ENCODE data around the gene GYS1.

Gene GYS1

DNA sequence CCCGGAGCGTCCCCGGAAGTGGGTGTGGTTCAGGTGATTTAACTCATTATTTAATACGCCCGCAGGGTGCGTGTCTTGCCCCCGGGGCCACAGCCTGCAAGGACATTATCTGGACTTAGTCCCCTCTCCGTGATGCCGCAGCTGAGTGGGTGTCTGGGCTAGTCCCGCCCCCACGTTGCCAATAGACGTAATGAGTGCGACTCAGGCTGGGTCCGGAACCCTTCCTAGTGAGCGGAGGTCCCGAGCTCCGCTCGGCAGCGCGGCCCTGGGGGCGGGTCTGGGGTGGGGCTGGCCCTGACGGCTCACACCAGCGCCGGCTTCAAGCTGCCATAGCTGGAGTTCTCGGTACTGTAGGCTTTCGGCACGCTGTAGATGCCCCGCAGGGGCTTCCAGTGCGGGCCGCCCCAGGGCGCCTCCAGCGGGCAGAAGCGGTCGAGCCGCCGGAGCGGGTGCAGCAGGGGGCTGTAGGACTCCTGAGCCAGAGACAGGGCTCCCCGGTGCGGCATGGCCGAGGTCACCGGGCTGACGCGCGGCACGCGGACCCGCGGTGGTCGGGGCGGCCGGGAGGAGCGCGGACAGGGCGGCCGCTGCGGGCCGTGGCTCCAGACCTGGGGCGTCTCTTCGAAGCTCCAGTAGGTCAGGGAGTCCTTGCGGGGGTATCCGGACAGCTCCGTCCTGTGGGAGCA is 24.7 kb upstream of the GYS1 start:
- no peak for DNase-seq

DNA sequence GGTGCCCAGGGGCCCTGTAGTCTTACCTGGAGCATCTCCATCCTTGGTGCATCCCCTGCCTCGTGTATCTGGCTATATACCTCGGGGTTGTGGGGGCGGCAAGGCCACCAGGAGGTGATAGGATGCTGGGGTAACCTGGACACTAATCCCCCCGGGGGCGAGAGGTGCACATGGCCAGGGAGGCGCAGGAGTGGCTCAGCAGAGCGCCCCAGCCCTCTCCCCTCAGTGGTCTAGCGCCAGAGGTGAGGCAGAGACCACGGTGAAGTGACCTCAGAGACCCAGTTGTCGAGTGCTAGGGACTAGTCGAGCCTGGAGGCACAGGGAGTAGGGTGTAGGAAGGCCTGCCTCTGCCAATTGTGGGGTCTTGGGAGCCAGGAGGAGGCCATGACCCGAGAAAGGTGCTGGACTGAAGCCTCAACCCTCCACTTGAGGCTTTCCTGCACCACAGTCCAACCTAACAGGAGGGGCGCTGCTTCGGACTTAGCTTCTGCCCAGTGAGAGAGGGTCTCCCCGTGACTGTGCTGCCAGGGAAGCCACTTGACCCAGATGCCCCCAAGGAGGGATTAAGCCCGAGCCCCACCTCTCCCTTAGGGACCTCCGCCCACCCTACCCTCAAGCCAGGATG is 24.0 kb upstream of the GYS1 start, which contains the start of gene LHB:
LHB (minus strand) TSS at position 51 of the 625 bp plus-strand sequence; CDS start at position 41, 10 bp downstream.
- no peak for DNase-seq

DNA sequence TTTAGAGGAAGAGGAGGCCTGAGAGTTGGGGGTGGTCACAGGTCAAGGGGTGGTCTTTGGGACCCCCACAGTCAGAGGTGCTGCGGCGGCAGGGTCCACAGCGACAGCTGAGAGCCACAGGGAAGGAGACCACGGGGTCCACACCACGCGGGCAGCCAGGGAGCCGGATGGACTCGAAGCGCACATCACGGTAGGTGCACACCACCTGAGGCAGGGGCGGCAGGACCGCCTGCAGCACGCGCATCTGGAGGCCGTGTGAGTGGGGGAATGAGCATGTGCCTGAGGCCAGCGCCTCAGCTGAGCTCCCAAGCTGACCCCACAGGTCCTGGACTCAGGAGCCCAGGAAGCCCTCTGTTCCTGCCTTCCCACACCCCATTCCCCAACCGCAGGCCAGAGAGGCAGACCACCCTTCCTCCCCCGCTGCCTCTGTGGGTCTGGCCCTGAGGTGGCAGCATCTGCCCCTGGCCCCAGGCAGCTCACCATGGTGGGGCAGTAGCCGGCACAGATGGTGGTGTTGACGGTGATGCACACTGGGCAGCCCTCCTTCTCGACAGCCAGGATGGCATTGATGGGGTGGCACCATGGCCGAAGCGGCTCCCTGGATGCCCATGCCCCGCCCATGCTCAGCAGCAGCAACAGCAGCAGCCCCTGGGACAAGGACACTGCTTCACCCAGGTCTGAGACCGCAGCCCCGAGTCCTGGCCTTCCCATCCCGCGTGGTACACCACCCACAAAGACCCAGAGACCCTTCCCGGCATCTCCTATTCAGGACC is 23.1 kb upstream of the GYS1 start:
- DNase-seq = no peak

DNA sequence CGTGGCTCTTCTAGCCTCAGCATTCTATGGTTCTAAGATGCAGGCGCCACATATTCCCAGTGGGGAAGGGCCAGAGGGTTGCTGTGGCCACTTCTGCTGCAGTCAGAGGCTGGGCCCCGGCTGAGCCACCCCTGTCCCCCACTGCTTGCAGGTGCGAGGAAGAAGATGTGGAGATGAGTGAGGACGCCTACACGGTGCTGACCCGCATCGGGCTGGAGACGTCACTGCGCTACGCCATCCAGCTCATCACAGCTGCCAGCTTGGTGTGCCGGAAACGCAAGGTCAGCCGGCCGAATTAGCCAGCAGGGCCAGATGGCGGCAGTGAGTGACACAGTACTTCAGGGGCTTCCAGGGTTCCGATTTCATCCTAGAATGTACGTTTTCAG is 21.8 kb upstream of the GYS1 start:
- no peak for DNase-seq

DNA sequence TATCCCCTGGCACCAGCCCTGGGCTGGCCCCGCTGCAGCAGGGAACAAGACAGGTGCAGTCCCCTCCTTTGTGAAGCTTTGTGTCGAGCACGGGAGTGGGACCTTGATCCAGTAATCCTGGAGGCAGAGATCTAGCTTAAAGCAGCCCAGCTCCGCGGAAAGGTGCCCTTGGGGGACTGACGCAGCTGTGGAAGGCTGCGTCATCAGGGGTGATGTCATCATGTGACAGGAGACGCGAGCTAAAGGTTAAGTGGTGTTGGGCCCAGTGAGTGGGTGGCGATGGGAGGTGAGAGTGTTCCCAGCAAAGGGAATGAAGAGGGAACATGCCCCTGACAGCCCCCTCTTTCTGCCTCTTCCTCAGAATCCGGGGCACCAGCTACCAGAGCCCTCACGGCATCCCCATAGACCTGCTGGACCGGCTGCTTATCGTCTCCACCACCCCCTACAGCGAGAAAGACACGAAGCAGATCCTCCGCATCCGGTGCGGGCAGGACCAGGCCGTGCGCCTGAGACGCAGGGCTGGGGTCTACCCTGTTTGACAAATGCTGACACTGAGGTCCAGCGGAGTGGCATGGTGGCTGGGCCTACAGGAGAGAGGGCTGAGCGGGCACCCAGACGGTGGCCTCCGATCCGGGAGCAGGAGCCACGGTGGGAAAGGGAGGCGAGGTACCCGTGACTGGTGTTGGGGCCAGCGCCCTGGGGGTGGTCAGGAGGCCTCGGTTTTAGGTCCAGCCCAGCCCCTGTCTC is 21.2 kb upstream of the GYS1 start:
- no peak for DNase-seq

DNA sequence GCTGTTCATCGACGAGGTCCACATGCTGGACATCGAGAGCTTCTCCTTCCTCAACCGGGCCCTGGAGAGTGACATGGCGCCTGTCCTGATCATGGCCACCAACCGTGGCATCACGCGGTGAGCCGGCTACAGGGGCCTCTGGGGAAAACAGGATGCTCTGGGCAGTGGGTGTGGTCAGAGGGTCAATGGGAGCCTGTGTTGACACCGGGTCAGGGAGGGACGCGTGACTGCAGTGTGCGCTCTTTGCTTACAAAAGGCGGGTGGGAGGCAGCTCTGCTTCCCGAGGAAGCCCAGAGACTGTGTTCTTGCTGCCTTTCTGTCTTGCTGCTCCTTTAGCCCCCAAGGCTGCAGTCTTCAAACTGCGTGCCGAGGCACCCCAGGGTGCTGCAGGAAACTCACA is 18.1 kb upstream of the GYS1 start:
- DNase-seq = no peak

DNA sequence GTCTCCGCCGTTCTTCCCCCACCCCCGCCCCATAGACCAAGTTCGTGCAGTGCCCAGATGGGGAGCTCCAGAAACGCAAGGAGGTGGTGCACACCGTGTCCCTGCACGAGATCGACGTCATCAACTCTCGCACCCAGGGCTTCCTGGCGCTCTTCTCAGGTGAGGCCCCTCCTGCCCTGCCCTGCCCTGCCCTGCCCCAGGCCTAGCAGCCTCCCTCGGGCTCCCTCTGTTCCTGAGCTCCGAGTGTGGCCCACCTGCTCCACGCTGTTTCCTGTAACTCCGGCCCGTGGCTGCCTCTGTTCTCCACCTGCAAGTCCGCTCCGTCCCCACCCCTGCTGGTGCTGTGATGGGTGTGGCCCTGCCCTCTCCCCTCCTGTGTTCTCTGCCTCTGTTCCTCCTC is 17.3 kb upstream of the GYS1 start:
- DNase-seq = no peak

DNA sequence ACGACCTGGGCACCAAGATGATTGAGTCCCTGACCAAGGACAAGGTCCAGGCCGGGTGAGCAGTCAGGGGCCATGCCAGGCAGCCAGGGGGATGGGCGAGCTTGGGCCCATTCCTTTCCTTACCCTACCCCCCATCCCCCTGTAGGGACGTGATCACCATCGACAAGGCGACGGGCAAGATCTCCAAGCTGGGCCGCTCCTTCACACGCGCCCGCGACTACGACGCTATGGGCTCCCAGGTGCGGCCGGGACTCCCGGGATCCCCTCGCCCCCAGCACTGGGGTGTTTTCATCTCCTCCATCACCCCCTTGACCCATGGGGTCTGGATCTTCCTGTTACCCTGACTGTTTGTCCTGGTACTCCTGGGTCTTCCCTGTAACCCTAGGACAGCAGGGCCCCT is 16.7 kb upstream of the GYS1 start:
- DNase-seq = no peak

DNA sequence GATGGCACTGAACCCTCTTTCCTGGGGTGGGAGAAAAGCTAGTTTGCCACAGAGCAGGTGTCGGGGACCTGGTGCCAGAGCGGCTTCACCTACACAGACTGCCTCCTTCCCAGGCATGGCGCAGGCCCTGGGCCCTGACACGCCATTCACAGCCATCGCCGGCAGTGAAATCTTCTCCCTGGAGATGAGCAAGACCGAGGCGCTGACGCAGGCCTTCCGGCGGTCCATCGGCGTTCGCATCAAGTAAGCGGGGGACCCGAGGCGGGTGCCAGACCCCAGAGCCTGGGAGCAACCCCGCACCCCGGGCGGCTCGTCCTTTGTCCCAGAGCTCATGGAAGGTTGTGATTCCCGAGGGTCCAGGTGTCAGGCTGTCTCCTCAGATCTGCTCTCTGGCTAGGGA is 13.8 kb upstream of the GYS1 start:
- DNase-seq = no peak

DNA sequence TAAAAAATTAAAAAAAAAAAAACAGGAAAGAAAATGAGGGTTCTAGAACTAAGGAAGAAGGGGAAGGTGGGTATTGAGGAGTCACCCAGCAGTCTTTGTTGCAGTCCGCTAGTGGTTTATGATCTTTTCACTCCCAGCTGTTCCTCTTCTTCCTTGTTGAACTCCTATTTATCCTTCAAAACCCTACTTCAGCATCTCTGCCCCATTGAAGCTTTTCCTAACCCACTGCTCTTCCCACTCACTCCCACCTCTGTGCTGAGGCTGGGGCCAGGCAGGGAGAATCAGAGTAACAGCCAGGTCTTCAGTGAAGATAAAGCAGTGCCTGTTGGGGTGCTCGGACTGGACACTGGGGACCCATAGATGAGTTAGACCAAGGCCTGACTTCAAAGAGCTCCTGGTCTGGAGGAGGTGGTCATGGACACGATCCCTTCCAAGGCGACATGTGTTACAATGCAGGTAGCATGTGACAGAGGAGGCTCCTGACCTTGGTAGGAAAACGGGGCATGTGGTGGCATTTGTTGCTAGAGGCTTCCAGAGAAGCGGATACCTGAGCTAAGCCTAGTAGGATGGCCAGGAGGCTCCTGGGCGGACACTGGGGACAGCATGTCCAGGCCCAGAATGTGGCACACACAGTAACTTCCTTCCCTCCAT is 12.0 kb upstream of the GYS1 start:
- no peak for DNase-seq

DNA sequence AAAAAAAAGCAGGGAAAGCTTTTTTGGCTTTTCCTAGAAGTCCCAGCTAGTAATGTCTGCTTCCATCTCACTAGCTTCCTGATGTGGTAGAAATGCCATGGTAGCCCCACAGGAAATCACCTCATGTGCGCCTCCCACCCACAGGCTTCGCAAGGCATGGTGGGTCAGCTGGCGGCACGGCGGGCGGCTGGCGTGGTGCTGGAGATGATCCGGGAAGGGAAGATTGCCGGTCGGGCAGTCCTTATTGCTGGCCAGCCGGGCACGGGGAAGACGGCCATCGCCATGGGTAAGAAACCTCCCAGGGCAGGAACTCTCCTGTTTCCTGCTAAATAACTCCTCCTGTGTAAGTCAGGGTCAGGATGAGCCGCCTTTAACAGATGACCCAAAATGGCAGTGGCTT is 11.0 kb upstream of the GYS1 start:
- DNase-seq = no peak

DNA sequence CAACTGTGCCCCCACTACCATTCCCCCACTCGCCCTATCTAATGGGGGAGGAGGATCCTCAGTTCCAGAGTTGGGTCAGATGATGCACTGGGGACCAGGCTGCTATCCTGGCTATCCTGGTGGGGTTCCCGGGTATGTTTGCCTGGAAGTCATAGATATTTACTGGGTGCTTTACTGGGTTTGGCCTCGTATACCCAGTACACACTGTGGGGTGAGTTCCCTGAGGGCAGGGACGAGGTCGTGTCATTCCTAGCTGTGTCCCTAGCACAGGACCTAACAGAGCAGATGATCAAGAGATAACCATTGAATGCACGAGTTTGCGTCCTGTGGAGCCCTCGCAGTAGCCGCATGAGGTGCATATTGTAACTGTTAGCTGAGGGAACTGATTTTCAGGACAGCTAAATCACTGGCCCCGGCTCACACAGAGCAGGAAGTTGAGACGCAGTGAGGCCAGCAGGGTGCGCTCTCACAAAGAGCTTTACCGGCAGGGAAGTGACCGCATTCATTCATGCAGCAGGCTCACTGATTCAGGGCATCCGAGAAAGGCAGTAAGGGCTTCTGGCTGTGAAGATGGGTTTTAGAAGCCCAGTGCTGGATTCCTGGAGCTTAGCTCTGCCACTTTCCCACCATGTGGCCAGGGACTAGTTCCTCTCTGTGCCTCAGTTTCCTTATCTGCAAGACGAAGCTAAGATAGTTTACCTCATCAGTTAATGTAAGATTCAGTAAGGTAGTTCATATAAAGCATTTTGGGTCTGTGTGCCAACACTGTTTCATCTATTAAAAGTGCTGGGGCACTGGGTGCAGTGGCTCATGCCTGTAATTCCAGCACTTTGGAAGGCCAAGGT is 6.6 kb upstream of the GYS1 start:
- DNase-seq = peak; percentile 37

DNA sequence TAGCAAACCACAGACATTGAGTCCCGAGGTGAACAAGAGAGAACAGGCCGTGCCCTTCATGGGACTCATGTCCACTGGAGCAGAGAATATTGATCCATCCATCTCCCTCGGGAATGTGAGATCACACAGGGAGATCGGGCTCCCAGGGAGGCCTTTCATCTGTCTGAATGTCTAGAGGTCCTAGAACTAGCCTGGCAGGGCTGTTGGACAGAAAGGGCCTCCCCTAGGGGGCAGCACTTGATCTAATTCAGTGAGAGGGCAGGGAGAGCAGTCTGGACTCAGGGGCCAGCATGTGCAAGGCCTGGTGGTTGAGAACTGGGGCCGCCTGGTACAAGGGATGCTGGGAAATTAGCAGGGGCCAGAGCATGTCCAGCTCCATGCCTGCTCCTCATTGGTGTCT is 4.9 kb upstream of the GYS1 start:
- DNase-seq = peak; percentile 51 to 59

DNA sequence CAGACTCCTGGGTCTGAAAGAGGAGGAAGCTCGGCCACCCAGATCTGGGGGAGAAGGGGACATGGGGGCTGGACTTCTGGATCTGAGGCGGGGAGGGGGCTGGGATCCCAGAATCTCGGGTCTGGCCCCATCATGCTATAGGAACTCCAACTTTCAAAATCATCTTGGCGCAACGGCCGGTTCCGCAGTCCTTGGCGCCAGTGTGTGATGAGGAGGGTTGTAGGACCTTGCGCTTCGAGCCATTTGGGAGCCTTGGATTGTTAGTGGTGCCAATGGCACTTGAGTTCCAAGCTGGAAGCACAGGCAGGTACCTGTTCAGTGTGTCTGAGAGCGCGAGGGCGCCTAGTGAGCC is 902 bp upstream of the GYS1 start:
- peak in 1 of 2 experiments; percentile 45 for DNase-seq

DNA sequence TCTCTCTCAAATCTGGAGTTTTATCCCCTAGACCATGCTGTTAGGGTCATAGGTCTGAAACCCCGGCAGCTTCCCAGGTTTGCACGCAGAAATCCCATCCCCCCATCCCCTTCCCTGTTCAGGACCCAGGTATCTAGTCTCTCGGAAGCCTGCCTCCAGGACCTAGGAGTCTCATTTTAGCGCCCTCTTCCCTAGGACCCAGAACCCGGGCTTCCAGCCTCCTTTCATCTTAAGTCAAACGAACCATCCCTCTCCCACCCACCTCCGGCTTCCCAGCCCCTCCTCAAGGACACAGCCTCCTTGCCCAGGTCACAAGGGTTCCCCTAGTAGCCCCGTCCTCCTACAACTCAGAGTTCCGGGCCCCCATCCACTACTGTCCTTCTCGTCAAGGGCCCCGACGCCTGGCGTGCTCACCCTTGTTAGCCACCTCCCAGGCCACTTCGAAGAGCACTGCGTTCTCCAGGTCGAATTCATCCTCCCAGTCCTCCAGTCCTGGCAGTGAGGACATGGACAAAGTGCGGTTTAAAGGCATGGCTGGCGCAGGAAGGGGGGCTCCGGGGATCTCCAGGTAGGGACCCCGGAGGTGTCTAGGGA is 431 bp downstream of the GYS1 start:
- DNase-seq = no peak

DNA sequence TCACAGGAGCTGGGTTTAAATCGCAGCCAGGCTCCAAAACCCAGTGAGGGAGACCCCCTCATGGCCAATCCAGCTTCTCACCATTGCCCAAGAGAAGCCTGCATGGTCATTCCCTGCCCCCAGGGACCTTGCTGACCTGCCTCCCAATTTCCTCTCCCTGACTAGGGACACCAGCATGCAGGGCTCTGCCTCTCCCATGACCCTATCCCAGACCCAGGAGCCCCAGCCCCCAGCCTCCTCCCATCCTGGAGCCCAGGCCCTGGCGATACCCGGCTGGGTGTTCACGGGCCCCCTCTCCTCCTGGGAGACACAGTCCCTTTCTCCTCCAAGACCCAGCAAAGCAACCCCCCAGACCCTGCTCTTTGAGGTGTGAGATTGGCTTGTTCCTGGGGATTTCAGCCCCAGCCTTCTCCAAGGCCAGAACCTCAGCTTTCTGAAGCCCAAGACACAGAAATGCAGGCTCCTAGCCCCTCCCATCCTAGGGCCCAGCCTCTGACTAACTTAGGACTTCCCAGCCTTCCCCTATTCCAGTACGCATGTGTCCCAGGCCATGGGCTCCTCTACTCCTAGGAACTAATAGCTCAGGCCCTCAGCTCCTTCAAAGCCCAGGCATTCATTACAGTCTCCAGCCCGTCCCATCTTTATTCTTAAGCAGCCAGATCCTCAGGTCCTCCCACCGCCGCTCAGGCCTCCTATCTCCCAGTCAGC is 1.1 kb downstream of the GYS1 start:
- DNase-seq = peak; percentile 21 to 33

DNA sequence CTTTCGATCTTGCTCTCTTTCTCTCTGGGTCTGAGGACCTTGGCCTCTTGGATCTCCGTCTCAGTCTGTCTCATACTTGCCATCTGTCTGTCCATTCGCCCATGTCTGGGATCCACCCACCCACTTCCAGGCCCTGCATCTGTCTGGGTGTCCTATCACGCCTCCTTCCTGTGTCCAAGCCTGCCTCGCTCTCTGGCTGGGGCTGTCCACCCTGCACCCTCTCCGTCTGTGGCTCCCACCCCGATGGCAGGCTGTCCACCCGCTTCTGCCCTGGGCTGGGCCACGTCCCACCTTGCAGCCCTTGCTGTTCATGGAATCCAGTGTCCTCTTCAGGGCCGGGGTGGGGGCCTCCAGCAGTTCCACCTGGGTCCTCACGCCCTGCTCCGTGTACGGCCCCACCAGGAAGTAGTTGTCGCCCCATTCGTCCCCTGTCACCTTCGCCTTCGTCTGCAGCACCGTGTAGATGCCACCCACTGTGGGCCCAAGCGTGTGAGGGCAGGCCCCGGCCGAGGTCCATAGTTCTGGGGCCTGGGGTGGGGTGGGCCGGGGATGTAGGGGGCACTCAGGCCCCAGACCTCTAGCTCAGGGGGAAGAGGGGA is 2.0 kb downstream of the GYS1 start:
- DNase-seq = no peak

DNA sequence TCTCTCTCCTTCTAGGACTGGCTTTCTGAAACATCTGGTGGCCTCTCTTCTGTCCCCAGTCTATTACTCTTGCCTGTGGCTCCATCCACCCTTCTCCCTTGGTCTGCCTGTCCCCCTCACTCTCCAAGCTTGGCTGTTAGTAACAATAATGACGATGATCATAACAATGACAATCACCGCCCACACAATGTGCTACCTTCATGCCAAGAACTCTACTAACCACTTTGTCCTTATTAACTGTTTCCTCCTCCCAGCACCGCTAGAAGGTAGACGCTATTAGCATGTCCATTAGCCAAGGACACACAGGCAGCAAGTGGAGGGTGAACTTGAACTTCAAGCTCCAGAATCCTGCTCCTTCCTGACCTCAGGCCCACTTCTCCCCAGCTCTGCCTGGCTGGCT is 2.7 kb downstream of the GYS1 start:
- DNase-seq = no peak

DNA sequence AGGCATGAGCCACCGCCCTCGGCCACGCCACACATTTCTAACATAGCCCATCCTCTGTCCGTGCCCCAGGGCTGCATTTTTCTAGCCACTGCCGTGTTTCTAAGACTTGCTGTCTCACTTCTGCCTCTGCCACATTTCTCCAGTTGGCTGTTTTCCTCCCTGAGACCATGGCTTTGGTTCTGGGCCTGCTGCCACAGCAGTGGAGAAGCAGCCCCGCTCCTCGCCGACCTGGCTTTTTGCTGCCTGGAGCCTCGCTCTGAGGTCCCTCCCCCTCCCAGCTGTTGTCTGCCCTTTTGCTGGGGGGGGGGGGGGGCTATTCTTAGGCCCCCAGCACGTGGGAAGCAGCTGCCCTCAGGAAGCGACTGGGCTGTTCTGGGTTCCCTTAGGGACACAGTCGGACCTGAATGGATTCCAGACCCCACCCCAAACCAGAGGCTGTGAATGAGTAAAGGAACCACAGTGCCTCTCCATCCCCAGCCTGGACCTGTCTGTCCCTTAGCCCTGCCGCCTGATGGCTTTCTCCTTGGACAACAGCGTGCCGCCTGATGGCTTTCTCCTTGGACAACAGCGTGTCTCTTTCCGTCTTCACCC is 3.3 kb downstream of the GYS1 start:
- DNase-seq = no peak

DNA sequence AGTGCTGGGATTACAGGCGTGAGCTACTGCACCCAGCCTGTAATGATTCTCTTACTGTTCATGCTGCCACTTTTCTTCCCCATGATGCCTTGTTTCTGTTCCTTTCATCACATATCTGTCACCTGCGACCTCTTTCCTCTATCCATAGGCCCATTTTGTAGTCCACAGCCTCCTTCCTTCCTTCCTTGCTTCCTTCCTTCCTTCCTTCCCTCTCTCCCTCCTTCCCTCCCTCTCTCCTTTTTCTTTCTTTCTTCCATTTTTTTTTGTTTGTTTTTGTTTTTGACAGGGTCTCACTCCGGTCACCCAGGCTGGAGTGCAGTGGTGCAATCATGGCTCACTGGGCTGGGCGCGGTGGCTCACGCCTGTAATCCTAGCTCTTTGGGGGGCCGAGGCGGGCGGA is 4.2 kb downstream of the GYS1 start:
- no peak for DNase-seq
